Cardiac muscle cell (in vitro differentiated cells and primary cell): ENCODE data around the gene GKN2. TPM values are rescaled to one million over a fixed set of nuclear protein-coding genes. Genes with fewer than 3 reads are reported as not detected.

Source experiments
- DNase-seq, 2 donors: peaks; one replicate each; pipeline versions ENCODE4 v3.0.0 to v3.0.0-alpha.2; 2010 to 2017; ENCODE audit warnings: low read depth in 1 of 2, low spot score in 1 of 2
- H3K27ac ChIP-seq: fragments of 200-600 bp; sonication (generic); 2 replicates; pipeline ENCODE4 v1.5.1; 2016
- H3K27me3 ChIP-seq: fragments of 200-600 bp; sonication (generic); 2 replicates; pipeline ENCODE4 v1.6.0; 2016; ENCODE audit warnings: control low read depth
- H3K36me3 ChIP-seq: fragments of 200-600 bp; sonication (generic); 2 replicates; pipeline ENCODE4 v1.5.1; 2016; ENCODE audit warnings: control low read depth
- H3K4me1 ChIP-seq: fragments of 200-600 bp; sonication (generic); 2 replicates; pipeline ENCODE4 v1.8.1; 2017; ENCODE audit warnings: low read depth, mild to moderate bottlenecking, mixed run types
- H3K4me3 ChIP-seq: fragments of 200-600 bp; sonication (generic); 2 replicates; pipeline ENCODE4 v1.5.1; 2016; ENCODE audit warnings: mild to moderate bottlenecking
- H3K9me3 ChIP-seq: fragments of 200-600 bp; sonication (generic); 2 replicates; pipeline ENCODE4 v1.5.1; 2017; ENCODE audit warnings: low read depth, mild to moderate bottlenecking, control low read depth
- CTCF ChIP-seq: IDR thresholded peaks from 2 replicates; pipeline ENCODE4 v1.5.1; 2012; ENCODE audit warnings: low read depth, mild to moderate bottlenecking, low read length
- polyA plus RNA-seq: library from polyadenylated mRNA; unstranded; fragments of >200 nt; fragmentation: Nextera tagmentation; extraction: Ambion mirVana; gene quantifications from 2 replicates; pipeline ENCODE4 v1.2.1, GENCODE V29; 2016
- total RNA-seq: library from RNA; depleted of rRNA; stranded (reverse); fragments of >200 nt; gene quantifications from 2 replicates; pipeline ENCODE4 v1.2.3, GENCODE V29; 2016

Gene GKN2
- total and polyA plus RNA-seq, 2 experiments from 2014 or later, result not detected

- Histone ChIP-seq H3K4me1 (no peaks in the 10 kb centered on the region), H3K36me3 (no peaks in the 10 kb centered on the region), H3K27ac (no peak overlapping the region), H3K27me3 (no peaks in the 10 kb centered on the region), H3K4me3 (no peak overlapping the region), H3K9me3 (no peaks in the 10 kb centered on the region)
- TF ChIP-seq CTCF, result peak; percentile 76
- DNase-seq, result peak; percentile 74 to 75
These were observed 8.8 kb downstream of the GKN2 start for GRCh38 chr2:68943581-68944568.

GRCh38 chr2:68942827-68943226 lies 9.9 kb downstream of the GKN2 start:
- H3K27ac ChIP-seq, result no peak overlapping the region
- H3K4me1 ChIP-seq, result no peaks in the 10 kb centered on the region
- no peak overlapping the region for H3K4me3 ChIP-seq
- H3K27me3 ChIP-seq, result no peaks in the 10 kb centered on the region
- no peaks in the 10 kb centered on the region for H3K36me3 ChIP-seq
- DNase-seq, result no peak
- no peak for TF ChIP-seq CTCF
- no peaks in the 10 kb centered on the region for H3K9me3 ChIP-seq

GRCh38 chr2:68940369-68940768 lies 12.3 kb downstream of the GKN2 start:
- Histone ChIP-seq H3K27ac (no peak overlapping the region), H3K9me3 (no peaks in the 10 kb centered on the region), H3K27me3 (peaks cover 8% of the 10 kb centered on the region), H3K36me3 (no peaks in the 10 kb centered on the region), H3K4me1 (no peaks in the 10 kb centered on the region), H3K4me3 (no peak overlapping the region)
- no peak for DNase-seq
- TF ChIP-seq CTCF, result no peak

- no peaks in the 10 kb centered on the region for H3K36me3 ChIP-seq
- H3K4me1 ChIP-seq, result no peaks in the 10 kb centered on the region
- no peak for TF ChIP-seq CTCF
- DNase-seq, result no peak
- H3K9me3 ChIP-seq, result no peaks in the 10 kb centered on the region
- no peak overlapping the region for H3K27ac ChIP-seq
- H3K27me3 ChIP-seq, result peaks cover 8% of the 10 kb centered on the region
- H3K4me3 ChIP-seq, result no peak overlapping the region
These were observed 12.7 kb downstream of the GKN2 start for GRCh38 chr2:68939962-68940361.

DNA sequence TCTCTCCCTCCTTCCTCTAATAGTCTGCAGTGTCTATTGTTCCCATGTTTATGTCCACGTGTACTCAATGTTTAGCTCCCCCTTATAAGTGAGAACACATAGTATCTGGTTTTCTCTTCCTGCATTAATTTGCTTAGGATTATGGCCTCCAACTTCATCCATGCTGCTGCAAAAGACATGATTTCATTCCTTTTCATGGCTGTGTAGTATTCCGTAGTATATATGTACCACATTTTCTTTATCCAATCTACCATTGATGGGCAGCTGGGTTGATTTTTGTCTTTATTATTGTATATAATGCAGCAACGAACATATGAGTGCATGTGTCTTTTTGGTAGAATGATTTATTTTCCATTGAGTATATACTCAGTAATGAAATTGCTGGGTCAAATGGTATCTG lies 13.8 kb downstream of the GKN2 start:
- H3K9me3 ChIP-seq, result no peaks in the 10 kb centered on the region
- no peaks in the 10 kb centered on the region for H3K36me3 ChIP-seq
- peaks cover 8% of the 10 kb centered on the region for H3K27me3 ChIP-seq
- no peak overlapping the region for H3K4me3 ChIP-seq
- H3K4me1 ChIP-seq, result no peaks in the 10 kb centered on the region
- no peak overlapping the region for H3K27ac ChIP-seq
- DNase-seq, result no peak
- TF ChIP-seq CTCF, result no peak
